ENCODE results near the gene P2RY8. TPM values are rescaled to one million over a fixed set of nuclear protein-coding genes. Genes with fewer than 3 reads are reported as not detected.

Gene P2RY8
- total and polyA plus RNA-seq, 2 of the 4 experiments (the other 2 are of a cell fraction) = not detected

DNA sequence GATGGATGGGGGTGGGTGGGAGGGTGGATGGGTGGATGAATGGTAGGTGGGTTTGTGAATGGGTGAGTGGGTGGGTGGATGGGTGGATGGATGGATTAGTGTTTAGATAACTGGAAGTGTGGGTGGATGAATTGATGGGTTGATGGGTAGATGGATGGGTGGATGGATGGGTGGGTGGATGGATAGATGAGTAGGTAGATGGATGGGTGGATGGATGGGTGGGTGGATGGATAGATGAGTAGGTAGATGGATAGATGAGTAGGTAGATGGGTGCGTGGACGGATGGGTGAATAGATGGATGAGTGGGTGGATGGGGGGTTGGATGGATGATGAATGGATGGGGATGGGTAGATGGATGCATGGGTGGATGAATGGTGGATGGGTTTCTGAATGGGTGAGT lies 64.0 kb downstream of the P2RY8 start:
- Histone ChIP-seq H3K4me1 (ENCODE audit: control insufficient read depth, insufficient read depth, low read length) (no peaks in the 10 kb centered on the region), H2AK5ac (ENCODE audit: low read depth, low read length) (no peak overlapping the region), H3K9me3 (ENCODE audit: control insufficient read depth, insufficient read depth, low read length) (0 out of 2 replicates have a peak, but pooled peaks cover 1% of the 10 kb centered on the region), H2AFZ (replicated peaks; ENCODE audit: low read length, poor library complexity) (no peak overlapping the region), H4K8ac (ENCODE audit: low read depth in 2 of 2, low read length in 2 of 2) (no peak overlapping the region), H3K9me1 (ENCODE audit: insufficient read depth, low read length) (no peaks in the 10 kb centered on the region), H3K4me2 (ENCODE audit: low read depth, low read length) (no peak overlapping the region), H3K56ac (ENCODE audit: extremely low read depth, insufficient read depth, low read length) (no peak overlapping the region), H3K4ac (ENCODE audit: low read depth, low read length) (no peak overlapping the region), H4K20me1 (ENCODE audit: insufficient read depth, low read length) (no peaks in the 10 kb centered on the region), H3K4me3 (ENCODE audit: insufficient read depth, low read depth, low read length) (no peak overlapping the region), H3K27ac (ENCODE audit: insufficient read depth, low read length) (no peak overlapping the region), H3K36me3 (ENCODE audit: control insufficient read depth, insufficient read depth, low read length) (no peaks in the 10 kb centered on the region), H2BK120ac (ENCODE audit: low read depth, low read length) (no peak overlapping the region), H2BK5ac (ENCODE audit: low read depth, low read length, poor library complexity, severe bottlenecking) (no peak overlapping the region), H3K9ac (ENCODE audit: low read depth, low read length) (no peak overlapping the region), H3K27me3 (ENCODE audit: control insufficient read depth, insufficient read depth, low read length) (no peaks in the 10 kb centered on the region), H3K14ac (replicated peaks; ENCODE audit: low read depth, low read length) (no peak overlapping the region), H2AK9ac (replicated peaks; ENCODE audit: low read depth, low read length, poor library complexity) (no peak overlapping the region), H2BK15ac (ENCODE audit: low read depth, low read length) (no peak overlapping the region), H4K5ac (ENCODE audit: low read depth, low read length) (no peak overlapping the region), H3K18ac (ENCODE audit: low read depth, low read length) (no peak overlapping the region), H2BK20ac (ENCODE audit: low read depth, low read length) (no peak overlapping the region), H4K91ac (ENCODE audit: insufficient read depth, low read depth, low read length) (no peak overlapping the region), H3K79me1 (ENCODE audit: low read depth in 1 of 2, low read length in 2 of 2) (no peaks in the 10 kb centered on the region), H3K23ac (ENCODE audit: low read depth, low read length) (no peak overlapping the region)
- intact Hi-C loops (cut with micrococcal nuclease) (no loop called here), in situ Hi-C loops (cut with MboI; ENCODE audit: low sequenced_read_pairs) (loop anchor here (25.0 kb wide), 2 partner anchors 114 to 1339 kb away; partner anchors contain the start of gene AKAP17A), dilution Hi-C loops (cut with HindIII; ENCODE audit: low sequenced_read_pairs, unreplicated experiment) (no loop called here)
- no peak for ATAC-seq (ENCODE audit: low read depth)
- DNase-seq = no peak
- BruUV-seq (replicated peaks) = no TSS peak
- 55 to 93% methylated on average over 2 of the region's 2 CpGs for whole genome bisulfite sequencing, 2 experiments (ENCODE audit: extremely low coverage in 2 of 2, insufficient read length in 1 of 2)
- ChIA-PET CTCF (no interaction called here), POLR2A (ENCODE audit: unreplicated experiment) (no interaction called here)
- TF ChIP-seq POLR2A (IDR thresholded peaks at IDR 0.05; ENCODE audit: low read depth, low read length) = no peak
- TF ChIP-seq, protein P1, sequence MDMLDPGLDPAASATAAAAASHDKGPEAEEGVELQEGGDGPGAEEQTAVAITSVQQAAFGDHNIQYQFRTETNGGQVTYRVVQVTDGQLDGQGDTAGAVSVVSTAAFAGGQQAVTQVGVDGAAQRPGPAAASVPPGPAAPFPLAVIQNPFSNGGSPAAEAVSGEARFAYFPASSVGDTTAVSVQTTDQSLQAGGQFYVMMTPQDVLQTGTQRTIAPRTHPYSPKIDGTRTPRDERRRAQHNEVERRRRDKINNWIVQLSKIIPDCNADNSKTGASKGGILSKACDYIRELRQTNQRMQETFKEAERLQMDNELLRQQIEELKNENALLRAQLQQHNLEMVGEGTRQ (IDR thresholded peaks at IDR 0.05; ENCODE audit: low read depth, low read length) = no peak
- TF ChIP-seq SMC3 (IDR thresholded peaks at IDR 0.05; ENCODE audit: low read depth, low read length) = no peak
- TF ChIP-seq, protein P2, sequence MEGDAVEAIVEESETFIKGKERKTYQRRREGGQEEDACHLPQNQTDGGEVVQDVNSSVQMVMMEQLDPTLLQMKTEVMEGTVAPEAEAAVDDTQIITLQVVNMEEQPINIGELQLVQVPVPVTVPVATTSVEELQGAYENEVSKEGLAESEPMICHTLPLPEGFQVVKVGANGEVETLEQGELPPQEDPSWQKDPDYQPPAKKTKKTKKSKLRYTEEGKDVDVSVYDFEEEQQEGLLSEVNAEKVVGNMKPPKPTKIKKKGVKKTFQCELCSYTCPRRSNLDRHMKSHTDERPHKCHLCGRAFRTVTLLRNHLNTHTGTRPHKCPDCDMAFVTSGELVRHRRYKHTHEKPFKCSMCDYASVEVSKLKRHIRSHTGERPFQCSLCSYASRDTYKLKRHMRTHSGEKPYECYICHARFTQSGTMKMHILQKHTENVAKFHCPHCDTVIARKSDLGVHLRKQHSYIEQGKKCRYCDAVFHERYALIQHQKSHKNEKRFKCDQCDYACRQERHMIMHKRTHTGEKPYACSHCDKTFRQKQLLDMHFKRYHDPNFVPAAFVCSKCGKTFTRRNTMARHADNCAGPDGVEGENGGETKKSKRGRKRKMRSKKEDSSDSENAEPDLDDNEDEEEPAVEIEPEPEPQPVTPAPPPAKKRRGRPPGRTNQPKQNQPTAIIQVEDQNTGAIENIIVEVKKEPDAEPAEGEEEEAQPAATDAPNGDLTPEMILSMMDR (conservative IDR thresholded peaks at IDR 0.05; ENCODE audit: low read depth, low read length) = no peak
- no peak for TF ChIP-seq BHLHE40 (IDR thresholded peaks at IDR 0.05; ENCODE audit: low read depth, low read length)
- TF ChIP-seq MAZ (IDR thresholded peaks at IDR 0.05; ENCODE audit: borderline replicate concordance, low read depth, low read length) = no peak
- TF ChIP-seq FOS (IDR thresholded peaks at IDR 0.05; ENCODE audit: low read depth, low read length) = no peak
